Fibroblast of lung (primary cell): ENCODE data around the gene MTMR3. TPM values are rescaled to one million over a fixed set of nuclear protein-coding genes. Genes with fewer than 3 reads are reported as not detected.
A peak's percentile ranks its signal among the peaks of the same experiment; 100 is the strongest.

Experiments
- DNase-seq, 2 donors: peaks; one replicate each; pipeline versions ENCODE4 v3.0.0 to v3.0.0-alpha.2; 2010; ENCODE audit warnings: low read depth in 2 of 2
- H2AFZ ChIP-seq: 2 replicates; pipeline ENCODE4 v1.5.1; 2012; ENCODE audit warnings: low read length, control low read depth, inconsistent platforms
- H3K27ac ChIP-seq: 2 replicates; pipeline ENCODE4 v1.5.1; 2011; ENCODE audit warnings: low read length, control low read depth; ENCODE audit not compliant: insufficient read depth
- H3K27me3 ChIP-seq: 2 replicates; pipeline ENCODE4 v1.5.1; 2011; ENCODE audit warnings: mild to moderate bottlenecking, low read length; ENCODE audit not compliant: control insufficient read depth, insufficient read depth
- H3K36me3 ChIP-seq: 2 replicates; pipeline ENCODE4 v1.5.1; 2011; ENCODE audit warnings: low read length; ENCODE audit not compliant: control insufficient read depth, insufficient read depth
- H3K4me1 ChIP-seq: 2 replicates; pipeline ENCODE4 v1.5.1; 2011; ENCODE audit warnings: low read length; ENCODE audit not compliant: control insufficient read depth, insufficient read depth; ENCODE audit errors: extremely low read depth
- H3K4me2 ChIP-seq: 2 replicates; pipeline ENCODE4 v1.5.1; 2011; ENCODE audit warnings: low read length, control low read depth; ENCODE audit not compliant: insufficient read depth; ENCODE audit errors: extremely low read depth
- H3K4me3 ChIP-seq, 4 experiments: fragments of 200-600 bp in 1 of 4; sonication (generic) in 1 of 4; replicated peaks in 1 of 4; 2 replicates each; pipeline ENCODE4 v1.5.1; 2011 to 2016; ENCODE audit warnings: low read length in 4 of 4, low read depth in 3 of 4, mild to moderate bottlenecking in 3 of 4, control low read depth in 2 of 4, inconsistent platforms in 1 of 4, mixed read lengths in 1 of 4; ENCODE audit not compliant: insufficient read depth in 1 of 4; ENCODE audit errors: control extremely low read depth in 1 of 4
- H3K79me2 ChIP-seq: 2 replicates; pipeline ENCODE4 v1.5.1; 2012; ENCODE audit warnings: mild to moderate bottlenecking, low read length, inconsistent platforms; ENCODE audit not compliant: control insufficient read depth, insufficient read depth
- H3K9ac ChIP-seq: 2 replicates; pipeline ENCODE4 v1.5.1; 2011; ENCODE audit warnings: mild to moderate bottlenecking, low read length, control low read depth; ENCODE audit not compliant: insufficient read depth
- H3K9me3 ChIP-seq: 2 replicates; pipeline ENCODE4 v1.5.1; 2012; ENCODE audit warnings: low read depth, low read length; ENCODE audit not compliant: control insufficient read depth, insufficient read depth
- H4K20me1 ChIP-seq: 2 replicates; pipeline ENCODE4 v1.5.1; 2011; ENCODE audit warnings: low read length; ENCODE audit not compliant: control insufficient read depth, insufficient read depth; ENCODE audit errors: extremely low read depth
- EZH2 ChIP-seq: IDR thresholded peaks from 2 replicates; pipeline ENCODE4 v1.5.1; 2012; ENCODE audit warnings: low read length, control low read depth, mild to moderate bottlenecking; ENCODE audit errors: missing control alignments
- polyA plus RNA-seq, 2 donors: library from polyadenylated mRNA; depleted of rRNA in 1 of 2; stranded (reverse) in 1 of 2; unstranded in 1 of 2; fragments of >200 nt; gene quantifications; 2 replicates each; pipeline ENCODE4 v1.2.1, GENCODE V29; 2011 to 2012; ENCODE audit warnings: missing spikeins in 1 of 2
- total RNA-seq: library from RNA; depleted of rRNA; stranded (reverse); fragments of >200 nt; gene quantifications from 2 replicates; pipeline ENCODE4 v1.2.1, GENCODE V29; 2014
- TF ChIP-seq, protein P1 (sequence below), 2 donors: IDR thresholded peaks in 1 of 2; conservative IDR thresholded peaks in 1 of 2; 1 replicate in 1 of 2; 2 replicates in 1 of 2; pipeline ENCODE4 v1.5.1; 2011 to 2012; ENCODE audit warnings: low read length in 2 of 2, control low read depth in 1 of 2, inconsistent platforms in 1 of 2, low read depth in 1 of 2, mild to moderate bottlenecking in 1 of 2

The MTMR3 gene
- total and polyA plus RNA-seq, 2 donors (not counting 1 experiment from before 2014, with no cell fraction given) = 15.0 to 31.2 TPM

- H3K27ac ChIP-seq = no peak overlapping the region
- DNase-seq = no peak
- H3K79me2 ChIP-seq = peaks cover 10% of the 10 kb centered on the region
- H3K27me3 ChIP-seq = no peaks in the 10 kb centered on the region
- TF ChIP-seq, protein P1, sequence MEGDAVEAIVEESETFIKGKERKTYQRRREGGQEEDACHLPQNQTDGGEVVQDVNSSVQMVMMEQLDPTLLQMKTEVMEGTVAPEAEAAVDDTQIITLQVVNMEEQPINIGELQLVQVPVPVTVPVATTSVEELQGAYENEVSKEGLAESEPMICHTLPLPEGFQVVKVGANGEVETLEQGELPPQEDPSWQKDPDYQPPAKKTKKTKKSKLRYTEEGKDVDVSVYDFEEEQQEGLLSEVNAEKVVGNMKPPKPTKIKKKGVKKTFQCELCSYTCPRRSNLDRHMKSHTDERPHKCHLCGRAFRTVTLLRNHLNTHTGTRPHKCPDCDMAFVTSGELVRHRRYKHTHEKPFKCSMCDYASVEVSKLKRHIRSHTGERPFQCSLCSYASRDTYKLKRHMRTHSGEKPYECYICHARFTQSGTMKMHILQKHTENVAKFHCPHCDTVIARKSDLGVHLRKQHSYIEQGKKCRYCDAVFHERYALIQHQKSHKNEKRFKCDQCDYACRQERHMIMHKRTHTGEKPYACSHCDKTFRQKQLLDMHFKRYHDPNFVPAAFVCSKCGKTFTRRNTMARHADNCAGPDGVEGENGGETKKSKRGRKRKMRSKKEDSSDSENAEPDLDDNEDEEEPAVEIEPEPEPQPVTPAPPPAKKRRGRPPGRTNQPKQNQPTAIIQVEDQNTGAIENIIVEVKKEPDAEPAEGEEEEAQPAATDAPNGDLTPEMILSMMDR (conservative IDR thresholded peaks at IDR 0.05 in 1 of 2, IDR thresholded peaks at IDR 0.05 in 1 of 2; ENCODE audit: low read depth in 1 of 2, low read length in 2 of 2) = no peak
- no peak for TF ChIP-seq EZH2
- H3K36me3 ChIP-seq = no peaks in the 10 kb centered on the region
- no peak overlapping the region for H3K4me3 ChIP-seq
- no peaks in the 10 kb centered on the region for H3K4me1 ChIP-seq
- no peak overlapping the region for H3K9ac ChIP-seq
- no peak overlapping the region for H3K4me2 ChIP-seq
- H3K9me3 ChIP-seq = no peaks in the 10 kb centered on the region
- no peak overlapping the region for H2AFZ ChIP-seq
- H4K20me1 ChIP-seq = peaks cover 2% of the 10 kb centered on the region
Observed at GRCh38 chr22:29940526-29940925, 57.6 kb downstream of the MTMR3 start.

- Histone ChIP-seq H3K27me3 (no peaks in the 10 kb centered on the region), H4K20me1 (peaks cover 2% of the 10 kb centered on the region), H3K79me2 (peaks cover 10% of the 10 kb centered on the region), H3K9ac (no peak overlapping the region), H3K4me2 (no peak overlapping the region), H3K4me1 (peaks cover 6% of the 10 kb centered on the region), H3K4me3 (no peak overlapping the region), H3K9me3 (no peaks in the 10 kb centered on the region), H3K36me3 (no peaks in the 10 kb centered on the region), H2AFZ (no peak overlapping the region), H3K27ac (no peak overlapping the region)
- TF ChIP-seq EZH2 = no peak
- TF ChIP-seq, protein P1 (conservative IDR thresholded peaks at IDR 0.05 in 1 of 2, IDR thresholded peaks at IDR 0.05 in 1 of 2; ENCODE audit: low read depth in 1 of 2, low read length in 2 of 2) = no peak
- DNase-seq = peak in 1 of 2 donors; percentile 32
Observed at GRCh38 chr22:29944339-29944738, 61.4 kb downstream of the MTMR3 start.

DNA sequence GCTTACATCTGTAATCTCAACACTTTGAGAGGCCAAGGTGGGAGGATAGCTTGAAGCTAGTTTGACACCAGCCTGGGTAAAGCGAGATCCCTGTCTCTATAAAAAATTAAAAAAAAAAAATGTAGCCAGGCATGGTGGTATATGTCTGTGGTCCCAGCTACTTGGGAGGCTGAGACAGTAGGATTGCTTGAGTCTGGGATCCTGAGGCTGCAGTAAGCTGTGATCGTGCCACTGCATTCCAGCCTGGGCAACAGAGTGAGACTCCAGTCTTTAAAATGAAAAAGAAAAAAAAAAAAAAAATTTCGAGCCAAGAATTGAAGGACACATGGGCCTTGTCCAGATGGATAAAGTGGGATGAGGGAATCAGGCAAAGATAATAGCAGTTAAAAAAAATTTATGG, 62.5 kb downstream of the MTMR3 start:
- no peak for DNase-seq
- H3K36me3 ChIP-seq = no peaks in the 10 kb centered on the region
- H3K4me3 ChIP-seq = no peak overlapping the region
- H2AFZ ChIP-seq = no peak overlapping the region
- peaks cover 2% of the 10 kb centered on the region for H4K20me1 ChIP-seq
- no peak overlapping the region for H3K27ac ChIP-seq
- no peaks in the 10 kb centered on the region for H3K9me3 ChIP-seq
- H3K4me1 ChIP-seq = peaks cover 6% of the 10 kb centered on the region
- no peak for TF ChIP-seq EZH2
- TF ChIP-seq, protein P1 (conservative IDR thresholded peaks at IDR 0.05 in 1 of 2, IDR thresholded peaks at IDR 0.05 in 1 of 2; ENCODE audit: low read depth in 1 of 2, low read length in 2 of 2) = no peak
- H3K79me2 ChIP-seq = peaks cover 11% of the 10 kb centered on the region
- no peak overlapping the region for H3K4me2 ChIP-seq
- no peak overlapping the region for H3K9ac ChIP-seq
- no peaks in the 10 kb centered on the region for H3K27me3 ChIP-seq
